K562 (cell line): ENCODE data around the gene USP6. TPM values are rescaled to one million over a fixed set of nuclear protein-coding genes. Genes with fewer than 3 reads are reported as not detected.
"Not testable (repeated sequence)": the region's sequence is repeated elsewhere in the genome, so short reads cannot be mapped to it uniquely, and the experiment has no call there.

Experiments
- ATAC-seq: fragments of 200-7000 bp; cut with Tn5 transposase; 3 replicates; pipeline ENCODE4 v1.9.1; 2020; ENCODE audit warnings: moderate library complexity
- BruUV-seq: library from RNA; stranded (reverse); fragments of 400-500 nt; replicated peaks from 2 replicates; lab custom pipeline; 2021; lab: Mats Ljungman, UMichigan
- CTCF ChIA-PET: fragments of 300-600 bp; formaldehyde crosslinking; extraction: SDS; loops from one replicate; lab custom pipeline; 2021; ENCODE audit warnings: low intra/inter-chr PET ratio; lab: Yijun Ruan, JAX
- POLR2A ChIA-PET: fragments of 300-600, 350-650 bp; sonication (Branson Sonifier 250); formaldehyde crosslinking; extraction: SDS; loops from one replicate; lab custom pipeline; 2021; ENCODE audit warnings: antibody characterized with exemption, inconsistent platforms; lab: Yijun Ruan, JAX
- DNase-seq, 4 experiments: peaks; one replicate each; pipeline versions ENCODE4 v3.0.0 to v3.0.0-alpha.2; 2011 to 2018; ENCODE audit warnings: low spot score in 3 of 4, mixed read lengths in 3 of 4; ENCODE audit errors: extremely low read depth in 1 of 4
- FAIRE-seq: peaks from 2 replicates; lab custom pipeline; 2011; peaks lifted over from hg19 to GRCh38; lab: Jason Lieb, UNC
- H2AFZ ChIP-seq: 2 replicates; pipeline ENCODE4 v1.6.0; 2011; ENCODE audit warnings: low read depth, low read length, control low read depth, inconsistent platforms
- H3K27ac ChIP-seq: fragments of 200-600 bp; 3 replicates; pipeline ENCODE4 v1.8.0; 2011; ENCODE audit warnings: low read depth, mild to moderate bottlenecking, control low read depth, inconsistent platforms, low read length, moderate library complexity, mixed read lengths; ENCODE audit errors: extremely low read depth
- H3K27me3 ChIP-seq, 2 experiments: fragments of 300-600 bp in 1 of 2; 2 replicates in 1 of 2; 3 replicates in 1 of 2; pipeline versions ENCODE4 v1.6.0 to v1.8.0; 2011; ENCODE audit warnings: inconsistent platforms in 2 of 2, low read length in 2 of 2, mild to moderate bottlenecking in 1 of 2, mixed read lengths in 1 of 2, moderate library complexity in 1 of 2; ENCODE audit not compliant: control insufficient read depth in 2 of 2, insufficient read depth in 2 of 2
- H3K36me3 ChIP-seq: fragments of 300-600 bp; 3 replicates; pipeline ENCODE4 v1.8.0; 2011; ENCODE audit warnings: mild to moderate bottlenecking, low read length, inconsistent platforms; ENCODE audit not compliant: control insufficient read depth, insufficient read depth
- H3K4me1 ChIP-seq, 2 experiments: fragments of 200-600 bp in 1 of 2; replicated peaks in 1 of 2; 2 replicates in 1 of 2; 3 replicates in 1 of 2; pipeline versions ENCODE4 v1.5.1 to v1.8.0; 2011; ENCODE audit warnings: inconsistent platforms in 2 of 2, low read length in 2 of 2, mild to moderate bottlenecking in 1 of 2, mixed read lengths in 1 of 2, moderate library complexity in 1 of 2; ENCODE audit not compliant: control insufficient read depth in 2 of 2, insufficient read depth in 2 of 2
- H3K4me2 ChIP-seq: 2 replicates; pipeline ENCODE4 v1.6.1; 2011; ENCODE audit warnings: low read length, control low read depth, inconsistent platforms, mixed read lengths; ENCODE audit not compliant: insufficient read depth
- H3K4me3 ChIP-seq: fragments of 200-600 bp; sonication (generic), shearing (Covaris generic); 2 replicates; pipeline ENCODE4 v1.5.1; 2016; ENCODE audit warnings: control low read depth, inconsistent platforms
- H3K79me2 ChIP-seq: fragments of 200-600 bp; 3 replicates; pipeline ENCODE4 v1.8.0; 2011; ENCODE audit warnings: low read length, inconsistent platforms; ENCODE audit not compliant: control insufficient read depth, insufficient read depth
- H3K9ac ChIP-seq, 2 experiments: 2 replicates each; pipeline versions ENCODE4 v1.6.0 to v1.6.1; 2011; ENCODE audit warnings: low read depth in 2 of 2, low read length in 2 of 2, control low read depth in 1 of 2, inconsistent platforms in 1 of 2, mild to moderate bottlenecking in 1 of 2, mixed read lengths in 1 of 2; ENCODE audit not compliant: insufficient read depth in 1 of 2
- H3K9me1 ChIP-seq: one replicate; pipeline ENCODE4 v1.6.0; 2011; ENCODE audit warnings: inconsistent platforms, mild to moderate bottlenecking, low read length, moderate library complexity; ENCODE audit not compliant: control insufficient read depth, insufficient read depth
- H3K9me3 ChIP-seq: replicated peaks from 2 replicates; pipeline ENCODE4 v1.5.1; 2011; ENCODE audit warnings: low read depth, low read length, inconsistent platforms; ENCODE audit not compliant: control insufficient read depth, insufficient read depth
- H4K20me1 ChIP-seq: replicated peaks from 2 replicates; pipeline ENCODE4 v1.6.1; 2011; ENCODE audit warnings: low read length, inconsistent platforms, mixed read lengths; ENCODE audit not compliant: control insufficient read depth, insufficient read depth
- ERF ChIP-seq: fragments of 450-650 bp; formaldehyde crosslinking; IDR thresholded peaks from 2 replicates; pipeline ENCODE4 v1.4.0; 2020; ENCODE audit warnings: mild to moderate bottlenecking, mixed read lengths
- EWSR1 ChIP-seq: fragments of 450-650 bp; IDR thresholded peaks from 2 replicates; pipeline ENCODE4 v1.6.1; 2018; ENCODE audit warnings: borderline replicate concordance, mild to moderate bottlenecking, low read depth, moderate library complexity; ENCODE audit not compliant: partially characterized antibody
- HEY1 ChIP-seq: fragments of 250-450 bp; sonication (Bioruptor Pico); IDR thresholded peaks from 2 replicates; pipeline ENCODE4 v1.5.0; 2020; ENCODE audit warnings: mild to moderate bottlenecking, moderate library complexity, borderline replicate concordance
- KAT2B ChIP-seq: IDR thresholded peaks from one replicate; pipeline ENCODE4 v1.6.1; 2012; ENCODE audit warnings: low read depth, mild to moderate bottlenecking, control low read depth, inconsistent platforms, low read length, moderate library complexity
- MCM7 ChIP-seq, 2 experiments: fragments of 450-650 bp; IDR thresholded peaks; 2 replicates each; pipeline ENCODE4 v1.6.1; 2016 to 2018
- MECOM ChIP-seq: fragments of 250-450 bp; sonication (Bioruptor Pico); IDR thresholded peaks from 2 replicates; pipeline ENCODE4 v1.8.0; 2022; ENCODE audit warnings: inconsistent platforms
- NEUROD1 ChIP-seq: fragments of 150-350 bp; IDR thresholded peaks from 2 replicates; pipeline ENCODE4 v1.6.1; 2014; ENCODE audit warnings: borderline replicate concordance, low read length, low read depth; ENCODE audit not compliant: partially characterized antibody
- SREBF2 ChIP-seq: sonication (generic); formaldehyde crosslinking; IDR thresholded peaks from 2 replicates; pipeline ENCODE4 v1.4.0; 2020; ENCODE audit warnings: mild to moderate bottlenecking, missing genetic modification reagents
- TBL1XR1 ChIP-seq, 2 experiments: IDR thresholded peaks; 2 replicates each; pipeline ENCODE4 v1.6.1; 2012; ENCODE audit warnings: improper control_type of control experiment in 2 of 2, low read length in 2 of 2, mild to moderate bottlenecking in 1 of 2
- ZNF143 ChIP-seq: sonication (generic); formaldehyde crosslinking; IDR thresholded peaks from 2 replicates; pipeline ENCODE4 v1.9.0; 2022; ENCODE audit warnings: mild to moderate bottlenecking, missing genetic modification reagents
- ZNF41 ChIP-seq: fragments of 250-450 bp; sonication (Bioruptor Pico); conservative IDR thresholded peaks from 2 replicates; pipeline ENCODE4 v1.4.0; 2020; ENCODE audit warnings: mild to moderate bottlenecking
- WGBS: fragments of 100-300 bp; shearing (Covaris generic); methylation state at CpG from one replicate; pipeline ENCODE4 v1.1.6; 2016; ENCODE audit warnings: low coverage, mixed read lengths; ENCODE audit not compliant: insufficient coverage; ENCODE audit errors: missing lambda C conversion rate; 5-methylcytosine and 5-hydroxymethylcytosine counted together
- in situ Hi-C: fragments of 300-500 bp; cut with MboI; formaldehyde crosslinking; loops from 4 replicates; pipeline ENCODE4 v1.15.0; 2018; ENCODE audit warnings: inconsistent platforms, mixed read lengths
- intact Hi-C: fragments of 100-400 bp; cut with micrococcal nuclease; formaldehyde crosslinking; loops from 2 replicates; pipeline ENCODE4 v1.14.2; 2022
- polyA plus RNA-seq, 8 experiments: library from polyadenylated mRNA; depleted of rRNA in 4 of 8; stranded (reverse) in 5 of 8; unstranded in 3 of 8; fragments of >200 nt; fragmentation: Nextera tagmentation in 2 of 8; fragmentation: Illumina TruSeq in 1 of 8; extraction: Ambion mirVana in 2 of 8; extraction: Trizol in 1 of 8; gene quantifications; 2 replicates each; pipeline versions ENCODE4 v1.2.1 to v1.2.3, GENCODE V29; 2011 to 2014; ENCODE audit warnings: inconsistent platforms in 1 of 8, missing spikeins in 1 of 8
- total RNA-seq, 7 experiments: library from RNA; depleted of rRNA in 6 of 7; stranded (reverse); fragments of >200 nt in 6 of 7; fragmentation: Illumina TruSeq in 2 of 7; extraction: Trizol in 2 of 7; gene quantifications; 2 replicates each; pipeline versions ENCODE4 v1.2.1 to v1.2.3, GENCODE V29; 2011 to 2021; ENCODE audit warnings: low replicate concordance in 1 of 7
- TF ChIP-seq, protein P1 (sequence below): fragments of 200-400 bp; formaldehyde crosslinking; IDR thresholded peaks from 2 replicates; pipeline ENCODE4 v1.6.1; 2017; ENCODE audit warnings: mild to moderate bottlenecking, low read depth, low read length, moderate library complexity

The USP6 gene
- total and polyA plus RNA-seq, 9 of the 15 experiments (the other 6 are each of a cell fraction or from before 2014, with no cell fraction given) = 0.01 to 0.09 (median 0.04) TPM; not detected in 4

DNA sequence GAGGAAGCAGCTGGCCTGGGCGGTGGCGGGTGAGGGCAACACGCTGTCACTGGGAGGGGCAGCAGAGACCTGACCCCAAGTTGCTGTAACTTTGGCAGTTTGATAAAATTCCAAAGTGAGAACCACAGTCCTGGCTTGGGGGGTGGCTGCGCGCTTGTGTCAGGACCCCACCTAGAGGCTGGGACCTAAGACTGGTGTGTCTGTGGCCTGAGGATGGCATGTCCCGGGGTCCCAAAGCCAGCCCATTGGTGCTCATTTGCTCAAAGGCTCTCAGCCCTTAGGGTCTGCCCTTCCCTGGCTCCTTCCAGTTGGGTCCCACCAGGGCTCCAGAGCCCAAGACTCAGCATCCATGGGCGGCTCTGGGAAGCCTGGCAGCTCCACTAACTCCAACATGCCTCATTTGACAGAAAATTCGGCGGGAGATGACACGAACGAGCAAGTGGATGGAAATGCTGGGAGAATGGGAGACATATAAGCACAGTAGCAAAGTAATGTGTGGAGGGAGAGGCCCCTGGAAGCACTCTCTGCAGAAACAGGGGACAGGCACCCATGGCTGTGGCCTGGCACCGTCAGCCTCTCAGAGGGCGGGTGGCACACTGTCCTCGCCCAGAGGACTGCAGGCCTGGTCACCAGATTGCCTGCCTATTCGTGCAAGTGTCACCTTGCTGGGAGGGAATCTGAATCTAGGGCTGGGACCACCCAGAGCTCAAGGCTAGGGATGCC lies 16.8 kb downstream of the USP6 start:
- H3K79me2 ChIP-seq, H2AFZ ChIP-seq, ATAC-seq, H3K4me1 ChIP-seq, H3K9me3 ChIP-seq, intact Hi-C loops, H3K4me3 ChIP-seq, BruUV-seq, H4K20me1 ChIP-seq, in situ Hi-C loops, H3K9me1 ChIP-seq, H3K4me2 ChIP-seq, H3K9ac ChIP-seq, FAIRE-seq, H3K27ac ChIP-seq, DNase-seq, CTCF ChIA-PET, H3K36me3 ChIP-seq: not testable (repeated sequence)
- 7% methylated on average over 9 of the region's 15 CpGs for WGBS
- POLR2A ChIA-PET = interaction anchor here (0.7 kb wide), 1 partner anchor 146 kb away, joined by 4 read pairs; no protein-coding TSS in a partner anchor
- peaks cover 0 to 48% of the 10 kb centered on the region in 2 experiments; a peak in 3 of 5 replicates for H3K27me3 ChIP-seq

DNA sequence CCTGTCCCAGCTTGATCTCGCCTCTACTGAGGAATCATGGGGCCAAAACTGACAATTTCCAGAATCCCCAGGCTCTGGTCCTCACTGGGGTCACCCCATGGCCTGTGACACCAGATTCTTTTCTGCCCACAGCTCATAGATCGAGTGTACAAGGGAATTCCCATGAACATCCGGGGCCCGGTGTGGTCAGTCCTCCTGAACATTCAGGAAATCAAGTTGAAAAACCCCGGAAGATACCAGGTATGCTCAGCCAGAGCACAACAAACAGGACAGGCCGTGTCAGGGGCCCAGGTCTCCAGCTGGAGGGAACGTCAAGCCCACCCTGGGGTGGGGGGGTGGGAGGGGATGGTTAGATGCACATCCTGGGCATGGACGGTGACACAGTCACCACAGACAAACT lies 17.5 kb downstream of the USP6 start:
- peaks cover 0 to 48% of the 10 kb centered on the region in 2 experiments; a peak in 3 of 5 replicates for H3K27me3 ChIP-seq
- no peaks in the 10 kb centered on the region for H3K79me2 ChIP-seq
- no peak for ATAC-seq
- H2AFZ ChIP-seq = no peak overlapping the region
- POLR2A ChIA-PET = no interaction called here
- no peaks in the 10 kb centered on the region for H4K20me1 ChIP-seq
- no peak for DNase-seq
- no peak for FAIRE-seq
- 2% methylated on average over 7 of the region's 8 CpGs for WGBS
- no peak overlapping the region for H3K4me2 ChIP-seq
- in situ Hi-C loops = no loop called here
- no TSS peak for BruUV-seq
- H3K4me1 ChIP-seq = no peaks in the 10 kb centered on the region
- CTCF ChIA-PET = no interaction called here
- no peaks in the 10 kb centered on the region for H3K9me3 ChIP-seq
- no peak overlapping the region for H3K9ac ChIP-seq
- no peak overlapping the region for H3K4me3 ChIP-seq
- H3K27ac ChIP-seq = no peak overlapping the region
- H3K36me3 ChIP-seq = no peaks in the 10 kb centered on the region
- no peaks in the 10 kb centered on the region for H3K9me1 ChIP-seq
- intact Hi-C loops = no loop called here
- no peak for TF ChIP-seq TBL1XR1 (IDR thresholded peaks at IDR 0.05; ENCODE audit: low read length in 2 of 2)
- TF ChIP-seq ERF = no peak
- TF ChIP-seq KAT2B = no peak
- TF ChIP-seq NEUROD1 = no peak
- TF ChIP-seq, protein P1, sequence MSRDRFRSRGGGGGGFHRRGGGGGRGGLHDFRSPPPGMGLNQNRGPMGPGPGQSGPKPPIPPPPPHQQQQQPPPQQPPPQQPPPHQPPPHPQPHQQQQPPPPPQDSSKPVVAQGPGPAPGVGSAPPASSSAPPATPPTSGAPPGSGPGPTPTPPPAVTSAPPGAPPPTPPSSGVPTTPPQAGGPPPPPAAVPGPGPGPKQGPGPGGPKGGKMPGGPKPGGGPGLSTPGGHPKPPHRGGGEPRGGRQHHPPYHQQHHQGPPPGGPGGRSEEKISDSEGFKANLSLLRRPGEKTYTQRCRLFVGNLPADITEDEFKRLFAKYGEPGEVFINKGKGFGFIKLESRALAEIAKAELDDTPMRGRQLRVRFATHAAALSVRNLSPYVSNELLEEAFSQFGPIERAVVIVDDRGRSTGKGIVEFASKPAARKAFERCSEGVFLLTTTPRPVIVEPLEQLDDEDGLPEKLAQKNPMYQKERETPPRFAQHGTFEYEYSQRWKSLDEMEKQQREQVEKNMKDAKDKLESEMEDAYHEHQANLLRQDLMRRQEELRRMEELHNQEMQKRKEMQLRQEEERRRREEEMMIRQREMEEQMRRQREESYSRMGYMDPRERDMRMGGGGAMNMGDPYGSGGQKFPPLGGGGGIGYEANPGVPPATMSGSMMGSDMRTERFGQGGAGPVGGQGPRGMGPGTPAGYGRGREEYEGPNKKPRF = no peak
- TF ChIP-seq MCM7 (IDR thresholded peaks at IDR 0.05) = no peak
- TF ChIP-seq EWSR1 = no peak
- TF ChIP-seq SREBF2 (CRISPR knock-in tag) = no peak
- TF ChIP-seq HEY1 (CRISPR knock-in tag) = no peak
- no peak for TF ChIP-seq ZNF41 (CRISPR knock-in tag)
- TF ChIP-seq MECOM (CRISPR knock-in tag) = no peak
- no peak for TF ChIP-seq ZNF143 (CRISPR knock-in tag)
